GM19397 (cell line): Measurements from ENCODE around the gene IREB2.
"Not testable (repeated sequence)": the region's sequence is repeated elsewhere in the genome, so short reads cannot be mapped to it uniquely, and the experiment has no call there.

Source experiments
- ATAC-seq: cut with Tn5 transposase; IDR thresholded peaks from one replicate; pipeline ENCODE4 v1.9.1; 2021; ENCODE audit warnings: mild to moderate bottlenecking, moderate library complexity; ENCODE audit not compliant: unreplicated experiment

Gene IREB2

DNA sequence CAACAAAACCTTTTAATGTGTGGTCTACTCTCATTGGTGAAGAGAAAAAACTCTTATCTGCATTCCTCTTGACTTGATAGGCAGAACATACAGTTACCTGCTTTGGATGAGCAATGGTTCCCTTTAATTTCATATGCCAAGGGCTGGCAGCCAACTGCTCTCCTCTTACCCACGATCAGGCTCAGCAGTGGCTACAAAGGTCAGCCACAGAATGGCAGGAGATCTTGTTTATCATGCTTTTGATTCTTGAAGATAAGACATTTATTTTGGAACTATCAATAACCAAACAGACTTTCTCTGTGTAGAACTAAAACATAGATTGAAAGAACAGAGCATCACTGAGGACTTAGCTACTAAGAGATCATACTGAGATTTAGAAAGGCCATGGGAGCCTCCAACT is 6.1 kb upstream of the IREB2 start:
- ATAC-seq, result no peak

GRCh38 chr15:78432664-78433063 is 5.4 kb upstream of the IREB2 start:
- no peak for ATAC-seq

DNA sequence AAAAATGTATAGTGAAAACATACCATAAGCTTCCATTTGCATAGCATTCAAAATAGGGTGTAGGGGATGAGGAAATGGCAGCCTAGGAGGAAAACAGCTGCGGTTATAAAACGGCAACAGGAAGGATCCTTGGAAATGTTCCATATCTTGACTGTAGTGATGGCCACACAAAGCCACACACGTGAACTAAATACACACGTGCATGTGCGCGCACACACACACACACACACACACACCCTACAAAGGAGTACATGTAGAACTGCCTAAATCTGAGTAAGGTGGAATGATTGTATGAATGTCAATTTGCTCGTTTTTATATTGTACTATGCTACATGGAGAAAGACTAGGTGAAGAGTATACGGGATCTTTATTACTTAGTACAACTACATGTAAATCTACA is 3.9 kb upstream of the IREB2 start:
- ATAC-seq, result no peak

- not testable (repeated sequence) for ATAC-seq
Observed at GRCh38 chr15:78434711-78435110, 3.3 kb upstream of the IREB2 start.

GRCh38 chr15:78437107-78437761 is 782 bp upstream of the IREB2 start:
- no peak for ATAC-seq

DNA sequence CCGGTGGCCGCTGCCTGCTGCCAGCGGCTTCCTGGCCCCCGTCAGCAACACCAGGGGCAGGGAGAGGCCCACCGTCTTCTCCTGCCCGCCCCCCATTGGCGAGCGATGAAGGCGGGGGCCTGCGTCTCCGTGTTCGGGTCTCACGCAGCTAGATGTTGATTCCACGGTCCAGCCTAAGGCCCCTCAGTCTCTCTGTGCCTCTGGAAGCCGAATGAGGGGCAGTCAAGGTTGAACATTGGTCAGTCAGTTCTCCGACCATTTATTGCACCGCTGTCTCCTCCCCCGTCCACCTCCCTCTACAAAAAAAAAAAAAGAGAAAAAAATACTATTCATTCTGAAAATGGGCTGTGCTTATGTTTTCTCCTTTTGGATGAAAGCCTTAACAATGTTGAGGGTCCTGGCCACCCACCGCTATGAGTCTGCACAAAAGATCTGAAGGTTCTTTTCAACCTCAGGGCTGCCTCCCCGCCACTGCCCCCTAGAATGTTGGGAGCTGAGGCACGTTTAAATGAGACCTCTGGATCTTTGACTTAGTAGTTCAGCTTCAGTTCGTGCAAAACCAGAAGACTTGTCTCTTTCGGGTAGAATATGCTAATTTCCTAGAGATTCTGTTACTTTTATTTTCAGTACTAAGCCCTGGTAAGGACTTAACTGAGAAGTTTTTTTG is 736 bp downstream of the IREB2 start:
- ATAC-seq, result no peak

- ATAC-seq, result no peak
Observed at GRCh38 chr15:78440375-78441373, 2.7 kb downstream of the IREB2 start.

DNA sequence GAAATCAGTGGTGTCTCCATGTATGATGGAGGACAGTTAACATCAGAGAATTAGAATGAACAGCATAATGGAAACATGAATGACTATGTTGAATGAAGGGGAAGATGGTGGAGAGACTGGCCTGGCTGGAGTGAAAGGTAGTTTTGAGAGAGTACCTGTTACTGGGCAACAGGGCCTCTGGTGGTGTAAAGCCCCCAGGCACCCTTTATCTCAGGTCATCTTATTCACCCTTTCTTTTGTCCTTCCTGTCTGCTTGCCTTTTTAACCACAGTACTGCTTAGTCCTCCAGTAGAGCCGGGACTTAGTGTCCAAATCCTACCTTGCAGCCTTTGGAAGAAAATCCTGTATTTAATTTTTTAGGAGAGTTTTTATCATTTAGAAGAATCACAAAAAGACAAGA is 6.2 kb downstream of the IREB2 start:
- no peak for ATAC-seq

GRCh38 chr15:78445875-78446274 is 7.9 kb downstream of the IREB2 start:
- ATAC-seq, result no peak

- ATAC-seq, result no peak
Observed at GRCh38 chr15:78446551-78446950, 8.5 kb downstream of the IREB2 start.

- ATAC-seq, result no peak
Observed at GRCh38 chr15:78448441-78449219, 10.6 kb downstream of the IREB2 start.

- ATAC-seq, result no peak
Observed at GRCh38 chr15:78449220-78449999, 11.4 kb downstream of the IREB2 start.

DNA sequence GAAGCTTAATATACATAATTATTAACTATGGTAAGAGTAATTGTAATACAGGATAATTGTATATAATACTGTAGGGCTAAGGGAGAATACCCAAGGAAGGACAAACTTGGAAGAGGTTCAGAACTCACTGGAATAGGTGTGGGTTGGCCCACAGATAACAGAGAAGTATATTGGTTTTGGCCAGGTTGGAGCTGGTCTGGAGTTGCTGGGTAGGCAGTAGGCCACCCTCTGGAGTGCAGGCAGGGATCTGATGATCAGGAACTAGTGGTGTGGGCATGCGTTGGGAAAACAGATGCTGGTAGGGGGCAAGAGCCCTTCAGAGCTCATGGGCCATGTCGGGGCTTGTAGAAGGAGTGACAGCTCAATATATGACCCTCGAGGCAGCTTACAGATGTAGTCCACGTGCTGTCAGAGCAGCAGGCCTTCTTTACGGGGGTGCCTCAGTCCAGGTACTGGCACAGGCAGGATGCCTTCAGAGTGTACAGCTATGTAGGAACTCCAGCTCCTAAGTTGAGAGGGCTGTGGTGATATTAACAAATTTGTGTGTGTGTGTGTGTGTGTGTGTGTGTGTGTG is 12.4 kb downstream of the IREB2 start:
- ATAC-seq, result no peak

DNA sequence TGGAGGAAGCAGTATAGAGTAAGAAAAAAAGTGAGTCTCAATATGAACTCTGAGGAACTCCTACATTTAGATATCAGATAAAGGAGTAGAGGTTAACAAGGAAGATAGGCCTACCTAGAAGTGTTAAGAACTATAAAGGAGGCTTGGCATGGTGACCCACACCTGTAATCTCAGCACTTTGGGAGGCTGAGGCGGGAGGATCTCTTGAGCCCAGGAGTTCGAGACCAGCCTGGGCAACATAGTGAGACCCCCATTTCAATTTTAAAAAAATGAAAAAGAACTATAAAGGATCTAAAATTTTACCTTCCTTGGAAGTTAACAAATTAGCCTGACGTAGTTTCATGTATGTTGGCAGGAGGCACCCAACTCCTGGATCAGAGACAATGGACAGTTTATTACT is 14.5 kb downstream of the IREB2 start:
- no peak for ATAC-seq

- ATAC-seq, result no peak
Observed at GRCh38 chr15:78453447-78453846, 15.4 kb downstream of the IREB2 start.

- no peak for ATAC-seq
Observed at GRCh38 chr15:78454992-78455391, 17.0 kb downstream of the IREB2 start.

DNA sequence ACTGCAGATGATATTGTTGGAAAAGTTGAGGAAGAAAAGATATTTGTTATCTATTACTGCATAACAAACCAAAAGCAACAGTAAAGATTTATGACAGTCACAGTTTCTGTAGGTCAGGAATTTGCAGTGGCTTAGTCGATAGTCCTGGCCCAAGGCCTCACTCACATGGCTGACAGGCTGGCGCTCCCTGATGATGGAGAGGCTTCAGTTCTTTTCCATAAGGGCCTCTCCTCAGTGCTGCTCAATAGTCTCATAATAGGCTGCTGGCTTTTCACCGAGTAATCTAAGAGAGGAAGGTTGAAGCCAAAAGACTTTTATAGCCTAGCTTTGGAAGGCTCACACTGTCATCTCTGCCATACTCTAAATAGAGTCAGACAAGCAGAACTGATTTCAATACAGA is 17.7 kb downstream of the IREB2 start:
- ATAC-seq, result no peak

DNA sequence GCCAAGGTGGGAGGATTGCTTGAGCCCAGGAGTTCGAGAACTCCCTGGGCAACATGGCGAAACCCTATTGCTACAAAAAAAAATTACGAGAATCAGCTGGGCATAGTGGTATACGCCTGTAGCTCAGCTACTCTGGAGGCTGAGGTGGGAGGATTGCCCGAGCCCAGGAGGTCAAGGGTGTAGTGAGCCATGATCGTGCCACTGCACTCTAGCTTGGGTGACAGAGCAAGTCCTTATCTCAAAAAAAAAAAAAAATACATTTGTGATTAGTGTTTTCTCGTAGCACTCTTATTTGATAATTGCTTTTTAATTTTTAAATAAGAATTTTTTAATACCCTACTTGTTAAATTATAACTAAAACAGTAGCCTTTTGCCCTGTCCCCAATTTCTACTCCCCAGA is 18.4 kb downstream of the IREB2 start:
- ATAC-seq, result no peak

- ATAC-seq, result no peak
Observed at GRCh38 chr15:78457101-78457500, 19.1 kb downstream of the IREB2 start.

- ATAC-seq, result no peak
Observed at GRCh38 chr15:78460737-78461136, 22.7 kb downstream of the IREB2 start.
